Tibial artery (tissue), 4 donors: ENCODE results near the gene PVALEF.

Experiments used
- DNase-seq, 2 donors: peaks; one replicate each; pipeline ENCODE4 v3.0.0-alpha.2; 2019
- H3K27ac ChIP-seq, 2 donors: fragments of 200-600 bp; sonication (generic) in 1 of 2; 1 replicate in 1 of 2; 2 replicates in 1 of 2; pipeline ENCODE4 v1.5.1; 2018 to 2019; ENCODE audit warnings: mild to moderate bottlenecking in 1 of 2
- H3K27me3 ChIP-seq, 2 donors: fragments of 200-600 bp; sonication (generic) in 1 of 2; one replicate each; pipeline versions ENCODE4 v1.5.1 to v1.6.0; 2016 to 2019
- H3K36me3 ChIP-seq, 3 donors: fragments of 200-600 bp; sonication (generic) in 2 of 3; one replicate each; pipeline ENCODE4 v1.5.1; 2016 to 2019; ENCODE audit warnings: mild to moderate bottlenecking in 2 of 3
- H3K4me1 ChIP-seq, 4 donors: fragments of 200-600 bp; sonication (generic) in 2 of 4; 1 replicate in 3 of 4; 2 replicates in 1 of 4; pipeline ENCODE4 v1.5.1; 2016 to 2019
- H3K4me3 ChIP-seq, 2 donors: fragments of 200-600 bp; sonication (generic) in 1 of 2; 1 replicate in 1 of 2; 2 replicates in 1 of 2; pipeline ENCODE4 v1.5.1; 2018 to 2019; ENCODE audit warnings: mild to moderate bottlenecking in 2 of 2
- H3K9me3 ChIP-seq, 3 donors: fragments of 200-600 bp; sonication (generic) in 1 of 3; one replicate each; pipeline ENCODE4 v1.5.1; 2016 to 2019
- intact Hi-C: fragments of 100-400 bp; cut with DNase I; formaldehyde crosslinking; loops from one replicate; pipeline ENCODE4 v1.15.0; 2023; ENCODE audit warnings: low total_unique reads
- TF ChIP-seq, protein P1 (sequence below), 2 experiments: fragments of 200-600 bp in 1 of 2; fragments of 450-650 bp in 1 of 2; IDR thresholded peaks; one replicate each; pipeline ENCODE4 v1.5.1; 2017 to 2019; ENCODE audit warnings: antibody characterized with exemption in 2 of 2, mild to moderate bottlenecking in 1 of 2, moderate library complexity in 1 of 2

PVALEF gene

DNA sequence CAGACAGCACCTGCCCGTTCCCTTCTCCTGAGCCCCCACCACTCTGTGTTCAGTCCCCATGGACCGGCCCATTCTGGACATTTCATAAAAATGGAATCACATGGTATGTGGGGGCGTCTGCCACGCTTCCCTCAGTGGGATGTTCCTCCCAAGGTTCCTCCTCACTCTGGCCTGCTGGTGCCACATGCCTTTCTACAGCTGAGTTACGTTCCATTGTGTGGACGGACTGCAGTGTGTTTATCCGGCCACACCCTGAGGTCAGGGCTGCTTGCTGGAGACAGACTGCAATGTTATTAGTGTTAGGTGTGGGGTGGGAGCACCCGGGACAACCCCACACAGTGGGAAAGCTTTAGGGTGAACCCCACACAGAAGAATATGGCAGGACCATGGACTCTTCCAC is 6.6 kb downstream of the PVALEF start:
- TF ChIP-seq, protein P1, sequence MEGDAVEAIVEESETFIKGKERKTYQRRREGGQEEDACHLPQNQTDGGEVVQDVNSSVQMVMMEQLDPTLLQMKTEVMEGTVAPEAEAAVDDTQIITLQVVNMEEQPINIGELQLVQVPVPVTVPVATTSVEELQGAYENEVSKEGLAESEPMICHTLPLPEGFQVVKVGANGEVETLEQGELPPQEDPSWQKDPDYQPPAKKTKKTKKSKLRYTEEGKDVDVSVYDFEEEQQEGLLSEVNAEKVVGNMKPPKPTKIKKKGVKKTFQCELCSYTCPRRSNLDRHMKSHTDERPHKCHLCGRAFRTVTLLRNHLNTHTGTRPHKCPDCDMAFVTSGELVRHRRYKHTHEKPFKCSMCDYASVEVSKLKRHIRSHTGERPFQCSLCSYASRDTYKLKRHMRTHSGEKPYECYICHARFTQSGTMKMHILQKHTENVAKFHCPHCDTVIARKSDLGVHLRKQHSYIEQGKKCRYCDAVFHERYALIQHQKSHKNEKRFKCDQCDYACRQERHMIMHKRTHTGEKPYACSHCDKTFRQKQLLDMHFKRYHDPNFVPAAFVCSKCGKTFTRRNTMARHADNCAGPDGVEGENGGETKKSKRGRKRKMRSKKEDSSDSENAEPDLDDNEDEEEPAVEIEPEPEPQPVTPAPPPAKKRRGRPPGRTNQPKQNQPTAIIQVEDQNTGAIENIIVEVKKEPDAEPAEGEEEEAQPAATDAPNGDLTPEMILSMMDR (IDR thresholded peaks at IDR 0.05), result no peak
- H3K9me3 ChIP-seq, result no peaks in the 10 kb centered on the region
- no peaks in the 10 kb centered on the region for H3K36me3 ChIP-seq
- intact Hi-C loops, result no loop called here
- H3K4me1 ChIP-seq, result no peaks in the 10 kb centered on the region
- no peak for DNase-seq
- no peak overlapping the region for H3K27ac ChIP-seq
- H3K4me3 ChIP-seq, result no peak overlapping the region
- H3K27me3 ChIP-seq, result peaks cover 0 to 37% of the 10 kb centered on the region in 2 donors

DNA sequence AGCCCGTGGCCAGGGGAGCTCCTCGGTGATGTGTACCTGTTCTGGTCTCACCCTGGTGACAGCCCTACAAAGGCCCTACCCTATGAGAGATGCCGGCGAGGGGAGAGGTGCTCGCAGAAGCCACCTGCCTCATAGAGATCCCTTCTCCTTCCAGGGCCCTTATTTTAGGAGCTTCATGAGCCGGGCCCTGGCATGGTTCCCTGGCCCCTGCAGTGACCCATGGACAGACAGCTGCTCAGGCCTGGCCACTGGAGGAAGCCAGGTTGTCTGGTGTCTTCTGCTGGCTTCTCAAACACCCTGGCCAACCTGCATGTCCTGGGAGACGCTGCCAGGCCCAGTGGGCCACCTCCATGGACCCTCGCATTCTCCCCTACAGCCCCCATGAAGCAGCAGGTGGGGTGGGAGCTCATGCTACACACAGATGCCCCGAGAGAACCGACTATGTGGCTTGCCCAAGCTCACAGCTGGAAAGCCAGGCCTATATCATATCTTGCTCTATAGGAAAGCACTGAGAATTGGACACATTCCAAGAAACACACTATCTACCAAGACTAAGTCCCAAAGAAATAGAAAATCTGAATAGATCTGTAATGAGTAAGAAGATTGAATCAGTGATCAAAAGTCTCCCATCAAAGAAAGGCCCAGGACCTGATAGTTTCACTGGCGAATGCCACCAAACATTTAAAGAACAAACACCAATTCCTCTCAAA is 7.9 kb downstream of the PVALEF start:
- Histone ChIP-seq H3K4me3 (no peak overlapping the region), H3K36me3 (no peaks in the 10 kb centered on the region), H3K9me3 (no peaks in the 10 kb centered on the region), H3K27ac (no peak overlapping the region), H3K27me3 (peaks cover 0 to 24% of the 10 kb centered on the region in 2 donors), H3K4me1 (no peaks in the 10 kb centered on the region)
- TF ChIP-seq, protein P1 (IDR thresholded peaks at IDR 0.05), result no peak
- intact Hi-C loops, result no loop called here
- DNase-seq, result no peak

DNA sequence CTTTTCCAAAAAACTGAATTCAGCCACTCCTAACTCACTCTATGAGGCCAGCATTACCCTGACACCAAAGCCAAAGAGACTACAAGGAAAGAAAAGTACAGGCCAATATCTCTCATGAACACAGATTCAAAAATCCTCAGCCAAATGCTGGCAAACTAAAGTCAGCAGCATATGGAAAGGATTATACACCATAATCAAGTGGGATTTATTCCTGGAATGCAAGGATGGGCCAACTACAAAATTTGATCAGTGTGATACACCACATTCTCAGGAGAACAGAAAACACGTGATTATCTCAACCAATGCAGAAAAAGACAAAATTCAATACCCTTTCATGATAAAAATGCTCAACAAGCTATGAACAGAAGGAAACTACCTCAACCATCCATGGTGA is 8.5 kb downstream of the PVALEF start:
- no peaks in the 10 kb centered on the region for H3K36me3 ChIP-seq
- no peak for DNase-seq
- H3K4me1 ChIP-seq, result no peaks in the 10 kb centered on the region
- intact Hi-C loops, result no loop called here
- H3K4me3 ChIP-seq, result no peak overlapping the region
- H3K27me3 ChIP-seq, result peaks cover 0 to 21% of the 10 kb centered on the region in 2 donors
- TF ChIP-seq, protein P1 (IDR thresholded peaks at IDR 0.05), result no peak
- H3K27ac ChIP-seq, result no peak overlapping the region
- H3K9me3 ChIP-seq, result no peaks in the 10 kb centered on the region

DNA sequence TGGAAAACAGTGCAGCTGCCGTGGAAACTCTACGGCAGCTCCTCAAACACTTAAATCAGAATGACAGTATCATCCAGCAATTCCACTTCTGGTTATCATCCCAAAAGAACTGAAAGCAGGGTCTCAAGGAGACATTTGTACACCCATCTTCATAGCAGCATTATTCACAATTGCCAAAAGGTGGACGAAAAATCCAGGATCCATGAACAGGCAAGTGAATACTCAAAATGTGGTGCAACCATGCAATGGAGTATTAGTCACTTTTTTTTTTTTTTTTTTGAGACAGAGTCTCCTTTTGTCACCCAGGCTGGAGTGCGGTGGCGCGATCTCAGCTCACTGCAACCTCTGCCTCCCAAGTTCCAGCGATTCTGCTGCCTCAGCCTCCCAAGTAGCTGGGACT is 11.4 kb downstream of the PVALEF start:
- intact Hi-C loops, result no loop called here
- no peak overlapping the region for H3K27ac ChIP-seq
- H3K36me3 ChIP-seq, result no peaks in the 10 kb centered on the region
- peaks cover 0 to 24% of the 10 kb centered on the region in 2 donors for H3K27me3 ChIP-seq
- no peaks in the 10 kb centered on the region for H3K4me1 ChIP-seq
- TF ChIP-seq, protein P1 (IDR thresholded peaks at IDR 0.05), result no peak
- no peak for DNase-seq
- H3K9me3 ChIP-seq, result no peaks in the 10 kb centered on the region
- H3K4me3 ChIP-seq, result no peak overlapping the region

DNA sequence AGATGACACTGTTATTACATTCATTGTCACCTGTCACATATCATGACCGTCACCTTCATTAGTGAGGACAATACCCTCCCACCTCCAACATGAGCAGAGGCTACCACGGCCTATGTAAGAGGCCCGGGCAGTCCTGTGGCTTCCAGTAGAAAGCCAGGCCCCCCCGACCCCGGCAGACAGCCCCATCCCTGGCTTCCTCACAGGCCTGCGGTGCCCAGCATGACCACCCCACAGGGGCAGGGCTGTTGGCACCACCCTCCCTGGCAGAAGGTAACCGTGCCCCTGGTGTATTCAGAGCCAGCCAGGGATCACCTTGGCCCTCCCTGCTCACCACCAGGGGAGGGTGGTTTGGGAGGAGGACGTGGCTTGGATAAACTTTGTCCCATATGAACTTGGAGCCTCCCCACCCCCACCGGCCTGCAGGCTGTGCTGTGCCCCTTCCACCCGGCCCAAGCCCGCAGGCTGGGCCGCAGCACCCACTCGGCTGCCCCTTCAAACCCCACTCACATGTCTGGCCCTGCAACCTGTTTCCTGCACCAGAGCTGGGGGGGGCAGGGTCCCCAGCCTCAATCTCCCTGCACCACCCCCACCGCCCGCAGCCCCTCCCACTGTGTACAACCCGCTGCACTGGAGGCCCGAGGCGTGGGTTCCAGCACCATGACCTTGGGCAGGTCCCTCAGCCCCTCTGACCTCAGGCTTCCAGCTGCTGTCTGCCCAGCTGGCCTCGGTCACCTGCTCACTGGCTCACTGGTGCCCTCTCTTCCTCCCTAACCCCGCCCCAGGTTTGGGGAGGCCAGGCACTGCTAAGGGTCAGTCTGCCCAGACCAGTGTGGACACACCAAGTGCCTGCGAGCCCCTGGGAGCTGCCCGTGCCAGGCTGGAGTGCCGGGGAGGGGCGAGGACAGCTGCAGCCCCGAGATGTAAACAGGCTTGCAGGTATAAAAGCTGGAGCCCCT is 13.1 kb downstream of the PVALEF start:
- intact Hi-C loops, result no loop called here
- Histone ChIP-seq H3K27ac (no peak overlapping the region), H3K4me3 (no peak overlapping the region), H3K4me1 (no peaks in the 10 kb centered on the region), H3K27me3 (peaks cover 0 to 42% of the 10 kb centered on the region in 2 donors), H3K9me3 (no peaks in the 10 kb centered on the region), H3K36me3 (no peaks in the 10 kb centered on the region)
- no peak for DNase-seq
- TF ChIP-seq, protein P1 (IDR thresholded peaks at IDR 0.05), result no peak
